ENCODE data around the gene ABCC5.

DNA sequence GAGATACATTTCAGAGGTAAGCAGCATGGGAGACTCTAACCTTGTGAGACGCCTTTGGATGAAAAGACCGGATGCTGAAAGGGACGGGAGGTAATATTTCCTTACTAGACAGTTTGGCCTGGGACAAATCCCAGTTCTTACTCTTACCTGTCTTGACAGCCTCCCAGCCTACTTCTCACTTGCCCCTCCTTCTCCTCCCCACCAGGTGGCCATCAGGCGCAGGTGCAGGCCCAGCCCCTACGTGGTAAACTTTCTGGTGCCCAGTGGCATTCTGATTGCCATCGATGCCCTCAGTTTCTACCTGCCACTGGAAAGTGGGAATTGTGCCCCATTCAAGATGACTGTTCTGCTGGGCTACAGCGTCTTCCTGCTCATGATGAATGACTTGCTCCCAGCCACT is 20.1 kb upstream of the ABCC5 start:
- no peak for TF ChIP-seq EZH2phosphoT487 (IDR thresholded peaks at IDR 0.05; ENCODE audit: borderline replicate concordance)
- TF ChIP-seq, protein P1, sequence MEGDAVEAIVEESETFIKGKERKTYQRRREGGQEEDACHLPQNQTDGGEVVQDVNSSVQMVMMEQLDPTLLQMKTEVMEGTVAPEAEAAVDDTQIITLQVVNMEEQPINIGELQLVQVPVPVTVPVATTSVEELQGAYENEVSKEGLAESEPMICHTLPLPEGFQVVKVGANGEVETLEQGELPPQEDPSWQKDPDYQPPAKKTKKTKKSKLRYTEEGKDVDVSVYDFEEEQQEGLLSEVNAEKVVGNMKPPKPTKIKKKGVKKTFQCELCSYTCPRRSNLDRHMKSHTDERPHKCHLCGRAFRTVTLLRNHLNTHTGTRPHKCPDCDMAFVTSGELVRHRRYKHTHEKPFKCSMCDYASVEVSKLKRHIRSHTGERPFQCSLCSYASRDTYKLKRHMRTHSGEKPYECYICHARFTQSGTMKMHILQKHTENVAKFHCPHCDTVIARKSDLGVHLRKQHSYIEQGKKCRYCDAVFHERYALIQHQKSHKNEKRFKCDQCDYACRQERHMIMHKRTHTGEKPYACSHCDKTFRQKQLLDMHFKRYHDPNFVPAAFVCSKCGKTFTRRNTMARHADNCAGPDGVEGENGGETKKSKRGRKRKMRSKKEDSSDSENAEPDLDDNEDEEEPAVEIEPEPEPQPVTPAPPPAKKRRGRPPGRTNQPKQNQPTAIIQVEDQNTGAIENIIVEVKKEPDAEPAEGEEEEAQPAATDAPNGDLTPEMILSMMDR (conservative IDR thresholded peaks at IDR 0.05; ENCODE audit: low read length): no peak; the same call in 1 of the 2 replicates

All from Loucy (cell line).